Left forelimb (tissue), 1 donor: ENCODE data around the gene RPE.

Source experiments
- DNase-seq: peaks from one replicate; pipeline ENCODE4 v3.0.0-alpha.2; 2018; ENCODE audit warnings: low spot score

RPE gene

GRCh38 chr2:210000464-210001324 lies 1.7 kb upstream of the RPE start:
- DNase-seq, result no peak

- no peak for DNase-seq
Observed at GRCh38 chr2:210003359-210003758, 921 bp downstream of the RPE start.

GRCh38 chr2:210004881-210005280 lies 2.4 kb downstream of the RPE start:
- DNase-seq, result no peak

DNA sequence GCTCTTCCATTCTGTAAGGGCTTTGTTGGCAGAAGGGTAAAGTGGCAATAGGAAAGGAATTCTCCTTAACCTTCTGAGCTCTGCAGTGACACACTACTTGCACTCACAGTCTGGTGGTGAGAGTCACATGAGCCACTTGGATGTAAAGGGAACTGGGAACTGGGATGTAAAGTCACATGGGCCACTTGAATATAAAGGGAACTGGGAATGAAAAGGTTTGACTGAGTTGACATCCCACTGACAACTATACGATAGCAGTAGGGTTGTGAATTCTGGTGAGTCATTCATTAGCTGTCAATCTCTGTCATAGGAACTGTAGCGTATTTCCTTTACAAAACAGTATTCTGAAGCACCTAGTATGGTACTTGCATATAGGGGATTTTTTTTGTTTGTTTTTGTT lies 5.5 kb downstream of the RPE start:
- no peak for DNase-seq

GRCh38 chr2:210009126-210009525 lies 6.7 kb downstream of the RPE start:
- DNase-seq, result no peak

GRCh38 chr2:210009896-210010295 lies 7.5 kb downstream of the RPE start:
- DNase-seq, result no peak

- DNase-seq, result no peak
Observed at GRCh38 chr2:210020138-210020537, 17.7 kb downstream of the RPE start.

GRCh38 chr2:210022824-210023223 lies 20.4 kb downstream of the RPE start:
- no peak for DNase-seq

- no peak for DNase-seq
Observed at GRCh38 chr2:210027608-210028007, 25.2 kb downstream of the RPE start.

- no peak for DNase-seq
Observed at GRCh38 chr2:210028178-210028577, 25.7 kb downstream of the RPE start.

DNA sequence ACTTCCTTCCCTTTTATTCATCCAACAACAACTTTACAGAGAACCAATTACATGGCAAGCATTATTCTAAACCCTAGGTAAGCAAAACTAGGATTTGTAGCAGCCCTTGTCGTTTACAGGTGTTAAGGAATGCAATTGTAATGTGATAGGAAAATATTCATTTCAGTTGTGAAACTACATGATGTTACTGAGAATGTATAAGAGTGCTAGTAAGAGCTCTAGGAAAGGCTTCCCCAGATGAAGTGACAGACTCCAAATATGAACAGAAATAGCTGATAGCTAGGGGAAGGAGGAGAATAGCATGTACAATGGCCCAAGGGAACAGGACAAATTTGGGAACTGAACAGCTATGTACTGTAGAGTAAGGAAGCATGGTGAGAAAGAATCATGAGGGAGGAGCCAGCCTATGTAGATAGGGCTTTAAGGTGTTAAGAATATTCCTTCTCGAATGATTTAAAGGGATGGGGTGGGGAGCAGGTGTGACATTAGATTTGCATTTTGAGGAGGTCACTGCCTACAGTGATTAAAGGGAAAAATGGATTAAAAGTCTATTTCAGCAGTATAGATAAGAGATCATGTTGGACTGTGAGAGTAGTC lies 31.7 kb downstream of the RPE start:
- DNase-seq, result no peak

DNA sequence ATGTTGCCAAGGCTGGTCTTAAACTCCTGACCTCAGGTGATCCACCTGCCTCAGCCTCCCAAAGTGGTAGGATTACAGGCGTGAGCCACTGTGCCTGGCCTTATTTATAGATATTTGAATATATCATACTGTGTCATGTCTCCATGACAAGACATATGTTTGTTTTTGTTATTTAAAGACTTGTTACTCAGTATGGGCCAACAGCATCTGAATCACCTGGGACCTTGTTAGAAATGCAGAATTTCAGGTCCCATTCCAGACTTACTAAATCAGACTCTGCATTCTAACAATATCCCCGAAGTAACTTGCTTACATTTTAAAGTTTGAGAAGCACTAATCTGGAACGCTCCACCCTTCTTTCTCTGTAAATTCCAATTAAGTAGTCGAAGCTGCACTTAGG lies 33.2 kb downstream of the RPE start:
- DNase-seq, result no peak

- no peak for DNase-seq
Observed at GRCh38 chr2:210038078-210038477, 35.6 kb downstream of the RPE start.

- no peak for DNase-seq
Observed at GRCh38 chr2:210046851-210047500, 44.5 kb downstream of the RPE start.

GRCh38 chr2:210049831-210050230 lies 47.4 kb downstream of the RPE start:
- DNase-seq, result no peak

DNA sequence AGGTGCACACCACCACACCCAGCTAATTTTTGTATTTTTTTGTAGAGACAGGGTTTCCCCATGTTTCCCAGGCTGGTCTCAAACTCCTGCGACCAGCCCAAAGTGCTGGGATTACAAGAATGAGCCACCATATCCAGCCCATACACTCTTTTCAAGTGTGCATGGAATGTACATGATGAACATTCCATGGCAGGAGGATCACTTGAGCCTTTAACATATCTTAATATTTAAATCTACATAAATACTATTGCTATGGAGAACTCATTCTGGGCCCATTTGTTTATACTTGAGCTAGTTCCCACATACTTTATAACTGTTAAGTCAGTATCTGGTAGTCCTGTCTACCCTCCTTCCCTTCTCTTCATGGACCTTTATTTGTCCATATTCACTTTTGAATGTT lies 48.4 kb downstream of the RPE start:
- no peak for DNase-seq

GRCh38 chr2:210054696-210055095 lies 52.3 kb downstream of the RPE start:
- no peak for DNase-seq

GRCh38 chr2:210055825-210056224 lies 53.4 kb downstream of the RPE start:
- no peak for DNase-seq

DNA sequence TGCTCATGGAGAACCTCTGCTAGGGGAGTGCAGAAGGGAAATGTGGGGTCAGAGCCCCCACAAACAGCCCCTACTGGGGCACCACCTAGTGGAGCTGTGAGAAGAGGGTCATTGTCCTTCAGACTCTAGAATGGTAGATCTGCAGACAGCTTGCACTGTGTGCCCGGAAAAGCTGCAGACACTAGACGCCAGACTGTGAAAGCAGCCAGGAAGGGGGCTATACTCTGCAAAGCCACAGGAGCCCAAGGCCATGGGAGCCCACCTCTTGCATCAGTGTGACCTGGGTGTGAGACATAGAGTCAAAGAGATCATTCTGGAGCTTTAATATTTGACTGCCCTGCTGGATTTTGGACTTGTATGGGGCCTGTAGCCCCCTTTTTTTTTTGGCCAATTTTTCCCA lies 60.9 kb downstream of the RPE start:
- no peak for DNase-seq
